ENCODE data around the gene PACS1. TPM values are rescaled to one million over a fixed set of nuclear protein-coding genes. Genes with fewer than 3 reads are reported as not detected.
"Not testable (repeated sequence)": the region's sequence is repeated elsewhere in the genome, so short reads cannot be mapped to it uniquely, and the experiment has no call there.

PACS1 gene
- total RNA-seq = 17.5 and 24.9 TPM in 2 replicates

DNA sequence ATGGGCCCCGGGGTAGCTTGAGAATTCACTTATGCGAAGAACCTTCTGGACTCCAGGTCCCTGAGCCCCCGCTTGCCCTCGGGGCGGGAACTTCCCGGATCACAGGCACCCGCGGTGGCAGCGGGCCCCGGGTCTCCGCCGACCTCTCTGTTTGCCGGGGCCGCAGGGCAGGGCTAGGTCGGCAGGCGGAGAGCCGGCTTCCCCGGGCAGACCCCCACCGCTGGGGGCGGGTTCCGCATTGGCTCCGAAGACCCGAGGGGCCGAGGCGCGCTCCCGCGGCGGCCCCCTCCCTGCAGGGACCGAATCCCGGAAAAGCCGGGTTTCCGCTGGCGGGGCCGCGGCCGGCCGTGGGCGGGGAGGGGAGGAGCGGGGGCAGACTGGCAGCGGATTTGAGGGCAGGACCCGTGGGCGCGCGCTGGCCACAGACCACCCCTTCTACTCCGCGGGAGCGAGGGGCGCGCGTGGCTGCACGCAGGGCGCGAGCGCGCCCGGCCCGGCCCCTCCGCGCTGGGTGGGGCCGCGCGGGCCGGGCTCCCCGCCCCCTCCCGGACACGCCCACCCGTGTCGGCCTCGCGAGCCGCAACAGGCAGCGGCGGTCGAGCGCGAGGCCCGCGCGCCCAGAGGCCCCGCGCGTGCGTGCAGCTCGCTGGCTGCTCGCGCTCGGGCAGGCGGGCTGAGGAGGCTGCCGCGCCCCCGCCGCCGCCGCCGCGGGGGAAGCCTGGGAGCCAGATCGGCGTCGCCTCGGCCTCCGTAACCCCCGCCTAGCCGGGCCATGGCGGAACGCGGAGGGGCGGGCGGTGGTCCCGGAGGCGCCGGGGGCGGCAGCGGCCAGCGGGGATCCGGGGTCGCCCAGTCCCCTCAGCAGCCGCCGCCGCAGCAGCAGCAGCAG lies at the start of gene PACS1:
TSS of gene PACS1 (plus strand) at position 558 of the 889 bp plus-strand sequence. CDS start at position 773, 215 bp downstream.
- H3K4me3 ChIP-seq (ENCODE audit: low read depth, low read length) = peak within 1 kb of the TSS; percentile 75
- TF ChIP-seq, protein P1, sequence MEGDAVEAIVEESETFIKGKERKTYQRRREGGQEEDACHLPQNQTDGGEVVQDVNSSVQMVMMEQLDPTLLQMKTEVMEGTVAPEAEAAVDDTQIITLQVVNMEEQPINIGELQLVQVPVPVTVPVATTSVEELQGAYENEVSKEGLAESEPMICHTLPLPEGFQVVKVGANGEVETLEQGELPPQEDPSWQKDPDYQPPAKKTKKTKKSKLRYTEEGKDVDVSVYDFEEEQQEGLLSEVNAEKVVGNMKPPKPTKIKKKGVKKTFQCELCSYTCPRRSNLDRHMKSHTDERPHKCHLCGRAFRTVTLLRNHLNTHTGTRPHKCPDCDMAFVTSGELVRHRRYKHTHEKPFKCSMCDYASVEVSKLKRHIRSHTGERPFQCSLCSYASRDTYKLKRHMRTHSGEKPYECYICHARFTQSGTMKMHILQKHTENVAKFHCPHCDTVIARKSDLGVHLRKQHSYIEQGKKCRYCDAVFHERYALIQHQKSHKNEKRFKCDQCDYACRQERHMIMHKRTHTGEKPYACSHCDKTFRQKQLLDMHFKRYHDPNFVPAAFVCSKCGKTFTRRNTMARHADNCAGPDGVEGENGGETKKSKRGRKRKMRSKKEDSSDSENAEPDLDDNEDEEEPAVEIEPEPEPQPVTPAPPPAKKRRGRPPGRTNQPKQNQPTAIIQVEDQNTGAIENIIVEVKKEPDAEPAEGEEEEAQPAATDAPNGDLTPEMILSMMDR (conservative IDR thresholded peaks at IDR 0.05; ENCODE audit: low read depth, low read length) = peak; percentile 0
- DNase-seq (ENCODE audit: low read depth) = no peak

DNA sequence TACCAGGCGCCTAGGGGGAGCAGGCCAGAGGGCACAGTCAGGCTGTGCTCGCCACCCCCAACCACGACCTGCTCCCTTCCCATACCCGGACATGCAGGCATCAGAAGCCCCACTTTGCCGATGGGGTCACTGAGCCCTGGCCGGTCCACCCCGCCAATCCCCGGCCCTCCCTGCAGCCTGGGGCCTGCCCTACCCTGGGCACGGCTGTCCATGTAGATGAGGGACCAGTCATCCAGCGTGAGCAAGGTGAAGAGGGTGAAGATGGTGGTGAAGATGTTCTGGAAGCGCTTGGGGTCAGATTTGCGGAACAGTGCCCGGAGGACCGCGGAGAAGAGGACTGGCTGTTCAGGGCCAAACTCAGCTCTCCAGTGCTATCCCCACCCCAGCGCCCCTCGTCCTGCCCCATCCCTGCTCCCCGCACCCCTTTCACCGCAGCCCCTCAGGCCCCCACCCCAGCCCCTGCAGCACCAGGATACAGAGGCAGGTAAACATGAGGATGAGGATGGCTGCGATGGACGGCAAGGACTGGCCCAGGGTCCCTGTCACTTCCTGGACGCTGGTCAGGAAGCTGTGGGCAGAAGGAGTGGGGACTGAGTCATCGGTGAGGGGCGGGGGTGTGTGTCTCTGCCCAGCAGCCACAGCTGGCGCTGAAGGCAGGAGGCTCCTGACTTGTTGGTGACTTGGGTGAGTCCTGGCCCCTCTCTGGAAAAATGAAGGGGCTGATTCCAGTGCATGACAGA lies 49.3 kb upstream of the PACS1 start:
- TF ChIP-seq, protein P1 (conservative IDR thresholded peaks at IDR 0.05; ENCODE audit: low read depth, low read length) = no peak
- H3K4me3 ChIP-seq (ENCODE audit: low read depth, low read length) = no peak overlapping the region
- DNase-seq (ENCODE audit: low read depth) = no peak

DNA sequence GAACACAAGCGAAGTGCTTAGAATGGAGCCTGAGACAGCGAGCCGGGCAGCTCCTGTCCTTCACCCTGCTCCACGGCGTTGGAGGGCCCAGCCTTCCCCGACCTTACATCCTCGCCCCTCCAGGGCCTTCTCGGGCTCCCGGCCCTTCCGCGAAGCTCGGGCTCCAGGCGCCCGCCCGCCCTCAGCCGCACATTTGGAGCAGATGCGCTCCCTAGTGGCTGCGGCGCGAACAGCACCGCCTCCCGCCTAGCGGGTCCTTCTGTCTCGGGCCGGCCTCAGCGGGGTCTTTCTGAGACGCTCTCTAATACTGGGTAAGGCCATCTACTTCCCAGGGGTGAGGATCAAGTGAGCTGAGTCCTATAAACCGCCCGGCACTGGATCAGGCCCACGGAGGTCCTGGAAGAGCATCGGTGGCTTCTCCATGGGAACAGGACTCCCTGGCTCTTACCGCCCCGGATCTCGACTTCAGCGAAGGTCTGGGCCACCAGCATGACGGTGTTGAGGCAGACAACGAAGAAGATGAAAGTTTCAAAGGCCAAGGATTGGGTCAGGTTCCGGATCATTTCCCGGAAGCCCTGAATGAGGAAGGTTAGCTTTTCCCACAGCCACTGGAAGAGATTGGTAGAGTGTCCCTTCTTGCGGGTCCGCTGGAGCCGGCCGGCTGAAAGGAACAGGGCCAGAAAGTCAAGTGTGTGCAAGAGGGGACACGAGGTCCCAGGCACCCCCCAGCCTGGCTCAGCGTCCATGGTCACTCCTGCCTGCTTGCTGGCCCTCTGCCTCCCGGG lies 47.5 kb upstream of the PACS1 start:
- TF ChIP-seq, protein P1 (conservative IDR thresholded peaks at IDR 0.05; ENCODE audit: low read depth, low read length) = peak; percentile 84
- H3K4me3 ChIP-seq (ENCODE audit: low read depth, low read length) = peak overlapping the region; percentile 33
- DNase-seq (ENCODE audit: low read depth) = no peak

DNA sequence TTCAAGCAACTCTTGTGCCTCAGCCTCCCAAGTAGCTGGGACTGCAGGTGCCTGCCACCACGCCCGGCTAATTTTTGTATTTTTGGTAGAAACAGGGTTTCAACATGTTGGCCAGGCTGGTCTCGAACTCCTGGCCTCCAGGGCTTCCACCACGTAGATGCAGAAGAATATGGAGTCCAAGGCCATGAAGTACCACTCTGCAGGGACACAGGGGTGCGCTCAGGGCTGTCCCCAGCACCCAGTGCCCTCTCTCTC lies 47.0 kb upstream of the PACS1 start:
- DNase-seq (ENCODE audit: low read depth); H3K4me3 ChIP-seq (ENCODE audit: low read depth, low read length): not testable (repeated sequence)

DNA sequence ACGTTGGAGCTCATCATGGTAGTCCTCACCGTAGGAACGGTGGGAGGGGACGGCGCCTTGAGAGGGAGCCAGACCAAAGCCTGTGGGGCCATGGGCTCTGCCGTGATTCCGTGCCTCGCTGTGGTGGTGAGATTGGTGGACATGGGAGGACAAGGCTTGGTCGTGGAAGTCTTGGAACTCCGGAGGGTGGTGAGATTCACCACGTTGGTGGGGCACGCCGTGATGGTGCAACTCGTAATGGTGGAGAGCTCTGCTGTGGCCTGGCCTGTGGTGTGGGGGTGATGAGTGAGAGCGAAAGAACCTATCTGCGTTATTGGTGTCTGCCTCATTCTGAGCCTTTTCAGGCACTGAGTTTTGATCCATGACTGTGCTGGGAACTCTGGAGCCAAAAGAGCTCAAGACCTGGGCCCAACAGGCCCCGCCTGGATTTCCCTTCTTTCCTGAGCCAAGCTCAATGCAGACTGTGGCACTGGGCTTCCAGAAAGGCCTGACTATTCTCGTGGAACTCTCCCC lies 44.0 kb upstream of the PACS1 start, which contains the start of gene CATSPER1:
TSS of gene CATSPER1 (minus strand) at position 463 of the 513 bp plus-strand sequence. CDS start at position 363, 100 bp downstream.
- H3K4me3 ChIP-seq (ENCODE audit: low read depth, low read length) = no peak within 1 kb of the TSS
- no peak for DNase-seq (ENCODE audit: low read depth)
- TF ChIP-seq, protein P1 (conservative IDR thresholded peaks at IDR 0.05; ENCODE audit: low read depth, low read length) = no peak

DNA sequence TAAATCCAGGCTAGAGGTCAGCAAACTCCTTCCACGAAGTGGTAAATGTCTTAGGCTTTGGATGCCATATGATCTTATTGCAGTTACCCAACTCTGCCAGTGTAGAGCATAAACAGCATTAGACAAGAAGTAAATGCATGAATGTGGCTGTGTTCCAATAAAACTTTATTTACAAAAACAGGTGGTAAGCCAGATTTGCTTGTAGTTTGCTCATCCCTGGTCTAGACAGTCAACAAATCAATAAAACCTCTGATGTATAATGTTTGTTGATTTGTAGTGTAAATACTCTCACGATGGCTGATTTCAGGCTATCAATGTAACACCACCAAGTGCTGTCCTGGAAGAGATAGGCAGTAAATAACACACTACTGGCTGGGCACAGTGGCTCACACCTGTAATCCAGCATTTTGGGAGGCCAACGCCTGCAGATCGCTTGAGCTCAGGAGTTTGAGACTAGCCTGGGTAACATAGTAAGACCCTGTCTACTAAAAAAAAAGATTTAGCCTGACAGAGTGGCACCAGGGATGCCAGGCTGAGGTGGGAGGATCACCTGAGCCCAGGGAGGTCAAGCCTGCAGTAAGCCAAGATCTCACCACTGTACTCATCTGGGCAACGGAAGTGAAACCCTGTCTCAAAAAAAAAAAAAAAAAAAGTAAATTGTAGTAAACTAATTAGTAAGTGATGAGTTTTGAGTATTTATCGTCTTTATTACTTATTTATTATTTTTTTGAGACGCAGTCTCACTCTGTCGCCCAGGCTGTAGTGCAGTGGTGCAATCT lies 36.9 kb upstream of the PACS1 start:
- H3K4me3 ChIP-seq (ENCODE audit: low read depth, low read length) = no peak overlapping the region
- TF ChIP-seq, protein P1 (conservative IDR thresholded peaks at IDR 0.05; ENCODE audit: low read depth, low read length) = no peak
- no peak for DNase-seq (ENCODE audit: low read depth)

Data from epithelial cell of proximal tubule (primary cell).